ENCODE results near the gene ARHGEF17. TPM values are rescaled to one million over a fixed set of nuclear protein-coding genes. Genes with fewer than 3 reads are reported as not detected.
A peak's percentile ranks its signal among the peaks of the same experiment; 100 is the strongest.

ARHGEF17 gene
- total RNA-seq, 1 experiment from 2014 or later: 17.5 TPM

DNA sequence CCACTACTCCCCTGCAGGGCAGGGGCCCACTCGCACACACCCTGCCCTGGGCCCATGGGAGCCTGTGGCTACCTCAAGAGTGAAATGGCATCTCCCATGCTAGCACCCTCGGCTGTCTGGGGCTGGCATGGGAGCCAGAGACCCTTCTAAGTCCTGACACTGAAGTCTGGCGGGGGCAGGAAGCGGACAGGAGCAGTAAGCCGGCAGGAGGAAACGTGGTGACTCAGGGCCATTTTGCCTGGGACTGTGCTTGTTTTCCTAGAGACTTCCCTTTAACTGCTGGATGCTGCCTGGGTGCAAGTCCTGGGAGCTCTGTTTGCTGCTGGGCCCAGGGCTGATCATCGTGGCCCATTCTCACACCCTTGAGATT, 84.9 kb downstream of the ARHGEF17 start:
- no peak for DNase-seq (ENCODE audit: low read depth)

DNA sequence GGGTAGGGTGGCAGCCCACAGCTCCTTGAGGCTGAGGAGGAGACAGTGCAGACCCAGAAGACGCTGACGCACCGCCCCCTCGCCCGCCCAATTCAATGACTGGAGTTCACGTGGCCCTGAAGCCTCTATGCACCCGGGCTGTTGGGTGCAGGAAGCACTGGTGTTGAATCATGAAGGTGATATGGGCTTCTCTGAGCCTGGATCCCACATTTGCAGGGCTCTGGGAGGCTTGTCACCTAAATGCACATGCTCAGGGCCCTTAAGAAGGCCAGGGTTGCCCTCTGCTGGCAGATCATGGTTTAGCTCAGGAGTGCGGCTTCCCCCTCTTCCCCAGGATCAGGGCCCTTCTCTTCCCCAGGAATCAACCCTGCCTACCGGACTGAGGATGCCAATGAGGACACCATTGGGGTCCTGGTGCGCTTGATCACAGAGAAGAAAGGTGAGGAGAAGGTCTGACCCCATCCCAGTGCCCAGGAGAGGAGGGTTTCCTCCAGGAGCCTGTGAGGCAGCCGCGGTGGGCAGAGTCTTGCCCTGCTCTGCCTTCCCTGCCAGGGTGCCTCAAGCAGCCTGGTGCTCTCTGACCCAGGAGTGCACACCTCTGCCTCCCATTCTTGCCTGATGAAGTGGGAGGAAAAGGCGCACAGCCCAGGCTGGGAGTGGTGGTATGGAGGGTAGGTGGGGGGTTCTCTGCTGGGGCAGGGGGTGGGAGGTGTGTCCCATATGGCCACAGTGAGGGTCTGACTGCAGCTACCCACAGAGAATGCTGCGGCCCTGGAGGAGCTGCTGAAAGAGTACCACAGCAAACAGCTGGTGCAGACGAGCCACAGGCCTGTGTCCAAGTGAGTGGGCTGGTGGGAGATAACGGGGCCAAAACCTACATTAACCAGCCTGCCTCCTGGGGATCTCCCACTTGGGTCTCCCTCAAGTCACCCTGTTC, 85.7 kb downstream of the ARHGEF17 start:
- DNase-seq (ENCODE audit: low read depth): peak; percentile 73

DNA sequence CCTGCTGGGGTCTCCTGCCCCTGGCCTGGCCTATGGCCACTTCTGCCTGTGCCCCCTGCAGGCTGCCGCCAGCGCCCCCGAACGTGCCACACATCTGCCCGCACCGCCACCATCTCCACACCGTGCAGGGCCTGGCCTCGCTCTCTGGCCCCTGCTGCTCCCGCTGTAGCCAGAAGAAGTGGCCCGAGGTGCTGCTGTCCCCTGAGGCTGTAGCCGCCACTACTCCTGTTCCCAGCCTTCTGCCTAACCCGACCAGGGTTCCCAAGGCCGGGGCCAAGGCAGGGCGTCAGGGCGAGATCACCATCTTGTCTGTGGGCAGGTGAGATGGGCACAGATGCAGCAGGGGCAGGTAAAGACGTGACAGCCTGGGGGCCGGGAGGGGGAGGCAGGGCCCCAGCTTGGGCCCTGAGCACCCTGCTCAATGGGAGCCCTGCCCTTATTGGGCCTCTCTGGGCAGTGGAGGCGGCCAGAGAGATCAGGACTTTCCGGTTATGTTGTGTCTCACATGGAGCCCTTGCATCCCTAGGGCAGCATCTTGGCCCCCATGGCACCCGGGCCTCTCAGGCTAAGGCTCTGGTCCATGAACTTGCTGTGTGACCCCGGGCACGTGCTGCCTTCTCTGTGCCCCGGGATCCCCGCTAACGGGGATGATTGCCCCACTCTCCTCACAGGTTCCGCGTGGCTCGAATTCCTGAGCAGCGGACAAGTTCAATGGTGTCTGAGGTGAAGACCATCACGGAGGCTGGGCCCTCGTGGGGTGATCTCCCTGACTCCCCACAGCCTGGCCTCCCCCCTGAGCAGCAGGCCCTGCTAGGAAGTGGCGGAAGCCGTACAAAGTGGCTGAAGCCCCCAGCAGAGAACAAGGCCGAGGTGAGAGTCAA, 86.6 kb downstream of the ARHGEF17 start:
- no peak for DNase-seq (ENCODE audit: low read depth)

DNA sequence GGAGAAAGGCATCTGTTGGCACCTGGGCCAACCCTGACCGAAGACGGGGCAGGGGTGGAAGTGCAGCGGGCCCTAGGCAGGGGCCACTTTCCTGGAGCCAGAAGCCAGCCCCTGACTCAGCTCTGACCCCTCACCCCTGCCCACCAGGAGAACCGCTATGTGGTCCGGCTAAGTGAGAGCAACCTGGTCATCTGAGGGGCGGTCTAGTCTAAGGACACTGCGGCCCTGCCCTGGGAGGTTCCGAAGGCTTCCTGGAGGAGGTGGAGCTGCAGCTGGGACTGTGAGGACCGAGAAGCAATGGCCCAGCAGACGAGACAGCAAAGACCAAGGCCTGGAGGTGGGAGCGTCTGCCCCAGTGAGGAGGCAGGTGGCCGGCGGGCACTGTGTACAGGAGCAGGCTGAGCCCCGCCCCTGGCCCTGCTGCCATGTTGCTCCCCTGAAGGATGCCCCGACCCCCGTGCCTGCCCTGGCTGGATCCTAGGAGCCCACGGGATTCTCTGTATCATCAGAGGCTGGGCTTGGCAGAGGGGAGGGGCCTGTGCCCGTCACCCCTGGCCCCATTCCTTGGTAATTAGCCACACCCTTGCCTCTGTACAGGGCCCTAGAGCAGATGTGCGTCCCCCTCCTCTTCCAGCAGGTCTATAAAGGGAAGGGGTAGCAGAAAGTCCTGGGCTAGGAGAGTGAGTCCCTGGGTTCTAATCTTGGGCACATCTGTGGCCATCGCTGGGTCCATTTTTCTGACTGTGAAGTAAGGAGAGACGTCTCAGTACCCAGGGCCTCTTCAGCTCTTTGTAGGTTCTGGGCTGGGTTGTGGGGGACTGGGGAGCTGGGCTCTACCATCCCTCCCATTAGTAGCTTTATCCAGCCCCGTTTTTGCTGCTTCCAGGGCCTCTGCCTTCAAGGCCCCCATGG, 87.5 kb downstream of the ARHGEF17 start:
- no peak for DNase-seq (ENCODE audit: low read depth)

DNA sequence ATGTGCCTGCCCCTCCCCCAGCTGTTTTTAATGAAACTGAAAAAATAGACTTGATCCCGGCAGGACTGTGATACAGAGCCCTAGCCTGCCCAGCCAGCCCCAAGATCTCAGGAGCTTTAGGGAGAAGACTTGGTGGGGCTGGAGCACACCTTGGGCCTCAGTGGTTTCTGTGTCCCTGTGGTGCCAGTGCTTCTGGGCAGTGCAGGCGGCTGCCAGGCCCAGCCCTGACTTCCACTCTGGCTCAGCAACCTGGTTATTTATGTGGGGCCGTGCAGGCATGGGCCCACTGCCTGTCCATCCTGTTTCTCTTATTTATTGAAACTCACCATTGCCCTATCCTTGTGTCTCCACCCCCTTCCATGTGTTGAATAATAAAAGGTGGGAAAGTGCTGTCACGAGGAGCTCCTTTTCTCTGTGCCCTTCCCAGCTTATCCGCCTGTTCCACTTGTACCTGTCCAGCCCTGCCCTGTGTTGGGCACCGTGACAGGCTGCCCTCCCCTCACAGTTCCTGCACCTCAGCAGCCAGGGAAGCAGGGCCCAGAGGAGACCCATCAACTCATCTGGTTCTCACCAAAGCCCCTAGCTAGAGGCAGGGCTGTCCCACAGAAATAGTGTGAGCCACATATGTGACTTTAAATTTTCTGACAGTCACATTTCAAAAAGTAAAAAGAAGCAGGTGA, 88.3 kb downstream of the ARHGEF17 start:
- no peak for DNase-seq (ENCODE audit: low read depth)

DNA sequence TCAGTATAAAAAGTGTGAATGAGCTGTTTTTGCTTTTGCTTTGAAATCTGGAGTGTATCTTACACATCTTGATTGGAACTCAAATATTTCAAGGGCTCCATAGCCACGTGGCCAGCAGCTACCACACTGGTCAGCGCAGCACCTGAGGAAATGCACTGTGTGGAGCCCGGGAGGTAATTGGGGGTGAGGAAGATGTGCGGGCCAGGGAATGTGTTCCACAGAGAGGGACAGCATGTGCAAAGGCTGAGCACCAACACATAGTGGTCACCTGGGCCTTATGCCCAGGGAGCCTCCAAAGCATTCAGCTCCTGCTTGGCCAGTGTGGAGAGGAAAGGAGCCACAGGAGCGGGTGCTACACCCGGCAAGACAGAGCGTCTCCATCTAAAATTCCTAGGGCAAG, 88.9 kb downstream of the ARHGEF17 start:
- no peak for DNase-seq (ENCODE audit: low read depth)

DNA sequence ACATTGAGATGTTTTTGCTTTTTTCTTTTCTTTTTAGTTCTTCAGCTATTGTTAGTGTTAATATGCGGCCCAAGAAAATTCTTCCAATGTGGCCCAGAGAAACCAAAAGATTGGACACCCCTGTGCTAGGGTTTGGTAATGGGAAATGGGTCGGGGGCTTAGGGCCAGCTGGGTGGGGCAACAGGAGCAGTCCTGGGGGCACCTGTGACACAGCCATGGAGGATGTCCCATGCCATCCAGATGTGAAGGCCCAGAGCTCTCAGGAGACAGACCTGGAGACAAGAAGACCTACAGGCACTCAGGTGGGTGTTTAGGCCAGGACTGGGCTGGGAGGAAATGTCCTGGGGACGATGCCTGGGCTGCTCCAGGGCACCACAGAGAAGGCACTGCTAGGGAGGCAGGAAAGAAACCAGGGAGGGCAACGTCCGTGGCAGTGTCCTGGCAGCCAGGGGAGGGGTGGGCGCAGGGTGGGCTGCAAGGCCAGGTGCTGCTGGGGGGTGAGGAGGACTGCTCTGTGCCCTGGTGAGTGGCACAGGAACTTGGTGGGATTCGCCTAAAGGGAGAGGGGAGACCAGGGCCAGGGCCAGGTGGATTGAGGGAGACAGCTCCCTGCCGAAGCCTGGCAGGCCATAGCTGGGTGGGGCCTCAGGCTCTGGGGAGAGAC, 89.5 kb downstream of the ARHGEF17 start:
- DNase-seq (ENCODE audit: low read depth): no peak

DNA sequence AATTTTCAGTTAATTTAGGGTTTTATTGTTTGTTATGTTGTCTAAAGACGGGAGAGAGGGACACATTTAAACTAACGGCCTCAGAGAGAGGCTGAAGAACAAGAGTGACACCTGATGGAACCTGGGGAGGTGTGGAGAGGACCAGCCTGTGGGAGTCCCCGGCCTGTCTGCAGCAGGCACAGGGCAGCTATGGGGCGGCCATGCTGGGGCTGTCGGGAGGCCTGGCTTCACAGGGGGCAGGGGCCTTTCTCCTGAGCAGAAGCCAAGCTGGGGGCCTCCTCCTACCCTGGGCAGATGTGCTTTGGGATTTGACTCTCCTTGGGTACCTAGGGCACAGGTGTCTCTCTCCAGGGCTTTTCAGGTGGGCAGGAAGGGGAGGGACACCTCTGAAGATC, 90.1 kb downstream of the ARHGEF17 start:
- DNase-seq (ENCODE audit: low read depth): no peak

DNA sequence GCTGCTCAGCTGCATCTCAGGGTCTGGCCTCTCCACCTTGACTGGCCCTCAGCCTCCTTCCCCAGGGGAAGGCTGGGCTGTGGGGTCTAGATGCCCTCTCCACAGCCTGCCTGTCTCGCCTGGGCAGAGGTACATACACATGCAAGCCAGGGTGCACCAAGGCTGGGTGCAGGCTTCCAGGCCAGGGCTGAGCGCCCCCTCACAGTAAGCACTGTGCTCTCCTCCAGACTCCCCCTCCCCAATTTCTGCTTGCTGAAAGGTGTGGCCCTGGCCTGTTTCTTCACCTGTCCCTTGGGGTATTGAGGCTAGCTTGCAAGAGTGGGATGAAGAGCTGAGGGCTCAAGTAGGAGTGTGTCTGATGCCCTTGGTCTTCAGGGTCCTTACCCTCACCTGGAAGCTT, 90.6 kb downstream of the ARHGEF17 start:
- DNase-seq (ENCODE audit: low read depth): no peak

DNA sequence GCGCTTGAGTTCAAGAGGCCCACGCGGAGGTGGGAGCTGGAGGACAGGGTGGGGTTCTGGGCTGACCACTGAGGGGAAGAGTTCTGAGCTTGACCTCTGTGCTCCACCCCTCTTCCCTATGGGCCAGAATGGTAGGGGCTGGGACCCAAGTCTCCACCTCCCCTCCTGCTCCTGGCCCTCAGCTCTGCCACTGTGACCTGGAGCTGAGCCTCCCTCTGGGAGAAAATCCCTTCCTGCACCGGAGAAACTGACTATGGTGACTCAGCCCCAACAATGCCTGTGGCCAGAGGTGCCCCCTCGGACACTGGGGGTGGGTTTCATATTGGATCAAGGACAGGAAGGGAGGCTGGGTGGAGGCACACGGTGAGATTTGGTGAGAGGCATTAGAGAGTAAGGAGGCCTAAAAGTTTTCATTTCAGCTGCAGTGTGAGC, 91.1 kb downstream of the ARHGEF17 start:
- peak; percentile 51 for DNase-seq (ENCODE audit: low read depth)

DNA sequence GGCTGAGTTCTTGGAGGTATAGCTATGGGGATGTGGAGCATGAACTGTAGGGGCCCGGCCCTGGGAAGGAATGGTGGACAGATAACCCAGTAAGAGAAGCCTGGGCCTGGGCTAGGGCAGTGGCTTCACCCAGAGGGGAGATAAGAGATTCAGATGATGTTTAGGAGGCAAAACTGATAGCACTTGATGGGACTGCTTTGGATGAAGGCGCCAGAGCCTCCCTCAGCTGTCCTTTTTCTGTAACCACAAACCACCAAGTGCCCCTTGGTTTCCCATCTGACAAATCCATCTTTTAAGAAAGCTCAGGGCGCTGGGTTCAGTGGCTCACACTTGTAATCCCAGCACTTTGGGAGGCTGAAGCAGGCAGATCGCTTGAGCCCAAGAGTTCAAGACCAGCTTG, 91.6 kb downstream of the ARHGEF17 start:
- DNase-seq (ENCODE audit: low read depth): peak; percentile 41

DNA sequence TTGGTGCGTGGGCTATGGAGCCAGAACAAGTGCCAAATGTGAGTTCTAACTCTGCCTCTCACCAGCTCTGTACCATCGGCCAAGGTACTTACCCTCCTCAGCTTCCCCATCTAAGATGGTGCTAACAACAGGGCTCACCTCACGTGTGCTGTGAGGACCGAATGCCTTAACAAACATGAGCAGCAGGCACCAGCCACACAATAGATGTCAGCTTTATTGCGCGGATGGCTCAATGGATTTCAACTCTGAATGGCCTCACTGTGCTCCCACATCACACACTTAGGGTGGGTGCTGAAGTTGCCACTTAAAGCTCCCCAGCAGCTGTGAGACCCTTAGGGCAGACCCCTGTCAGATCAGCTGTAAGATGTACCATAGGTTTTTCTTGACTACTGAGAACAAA, 92.2 kb downstream of the ARHGEF17 start:
- DNase-seq (ENCODE audit: low read depth): no peak

DNA sequence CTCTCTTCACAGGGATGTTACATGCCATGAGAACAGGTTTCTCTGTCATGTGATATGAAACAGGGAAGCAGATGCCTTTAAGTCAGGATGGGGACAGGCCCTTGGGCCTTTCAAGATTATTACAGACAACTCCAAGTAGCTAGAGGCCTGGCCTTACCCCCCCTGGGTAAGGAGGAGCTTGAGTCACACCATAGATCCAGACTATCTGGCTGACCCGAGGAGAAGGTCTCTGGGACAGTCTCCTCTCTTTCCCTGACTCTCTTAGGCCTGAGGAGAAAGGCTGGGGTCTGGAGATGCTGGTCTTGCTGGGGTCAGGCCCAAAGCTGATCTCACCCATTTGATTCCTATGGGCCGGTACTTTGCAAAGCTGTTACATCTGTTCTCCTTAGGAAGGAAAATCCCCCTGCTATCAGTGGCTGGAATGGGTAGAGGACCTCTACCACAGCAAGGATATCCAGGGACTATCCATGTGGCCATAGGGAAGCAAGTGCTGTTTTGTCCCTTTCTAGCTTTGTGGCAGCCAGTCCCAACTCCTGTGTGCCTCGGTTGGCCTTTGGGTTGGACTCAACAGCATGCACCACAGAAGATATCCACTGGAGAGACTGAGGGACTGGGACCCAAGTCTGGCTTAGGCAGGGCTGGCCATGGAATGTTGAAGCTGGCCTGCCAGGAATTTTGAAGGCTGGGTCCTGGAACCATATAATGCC, 93.3 kb downstream of the ARHGEF17 start:
- DNase-seq (ENCODE audit: low read depth): peak; percentile 33

DNA sequence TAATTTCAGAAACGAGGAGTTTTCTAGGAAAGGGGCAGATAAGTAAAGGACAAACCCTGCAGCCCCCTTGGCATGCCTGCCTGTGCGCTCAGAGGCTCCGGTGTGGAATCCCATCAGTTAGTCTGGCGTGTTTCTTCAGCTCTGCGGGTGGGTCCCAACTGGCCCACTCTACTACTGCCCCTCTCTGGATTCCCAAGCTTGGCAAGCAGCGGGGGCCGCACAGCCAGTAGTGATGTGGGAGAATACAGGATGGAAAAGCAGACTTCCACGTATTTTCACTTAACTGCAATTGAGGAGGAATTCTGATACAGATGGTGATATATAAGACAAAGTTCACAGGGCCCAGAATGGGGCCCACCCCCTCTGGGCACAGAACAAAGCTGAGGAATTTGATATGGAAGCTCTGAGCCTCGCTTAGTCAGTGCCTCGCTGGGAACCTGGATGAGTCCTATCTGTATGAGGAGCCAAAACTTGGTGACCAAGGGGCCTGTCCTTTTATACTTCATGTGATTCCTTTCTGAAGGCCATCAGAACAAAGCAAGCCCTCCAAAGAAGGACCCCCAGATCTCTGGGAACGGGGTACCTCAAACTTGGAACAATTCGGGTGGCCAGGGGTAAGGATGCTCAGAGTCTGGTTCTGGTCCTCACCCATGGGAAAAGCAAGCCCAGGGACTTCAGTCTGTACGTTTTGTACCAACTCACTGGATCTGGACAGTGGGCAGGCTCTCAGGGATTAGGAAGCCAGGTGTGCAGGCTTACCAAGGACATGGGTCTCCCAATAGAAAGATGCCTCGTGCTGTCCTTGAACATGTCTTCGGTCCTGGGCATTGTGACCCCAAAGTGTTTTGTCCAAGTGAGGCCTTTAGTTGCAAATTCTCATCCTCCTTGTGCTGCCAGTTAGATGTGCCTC, 94.1 kb downstream of the ARHGEF17 start:
- no peak for DNase-seq (ENCODE audit: low read depth)

DNA sequence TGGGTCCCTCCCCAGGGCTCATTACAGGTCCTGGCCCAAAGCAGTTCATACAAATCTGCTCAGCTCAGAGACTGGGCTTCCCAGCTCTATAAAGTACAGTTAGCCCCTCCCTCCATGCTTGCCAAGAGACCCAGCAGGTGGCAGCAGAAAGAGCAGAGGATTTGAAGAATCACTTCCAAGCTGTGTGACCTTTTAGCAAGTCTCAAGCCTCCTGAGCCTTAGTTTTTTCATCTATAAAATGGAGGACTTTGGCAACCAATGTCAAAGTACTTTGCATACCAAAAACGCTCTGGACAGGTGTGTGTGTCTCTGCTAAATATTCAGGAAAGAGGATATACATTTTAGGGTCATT, 94.7 kb downstream of the ARHGEF17 start:
- peak; percentile 38 for DNase-seq (ENCODE audit: low read depth)

DNA sequence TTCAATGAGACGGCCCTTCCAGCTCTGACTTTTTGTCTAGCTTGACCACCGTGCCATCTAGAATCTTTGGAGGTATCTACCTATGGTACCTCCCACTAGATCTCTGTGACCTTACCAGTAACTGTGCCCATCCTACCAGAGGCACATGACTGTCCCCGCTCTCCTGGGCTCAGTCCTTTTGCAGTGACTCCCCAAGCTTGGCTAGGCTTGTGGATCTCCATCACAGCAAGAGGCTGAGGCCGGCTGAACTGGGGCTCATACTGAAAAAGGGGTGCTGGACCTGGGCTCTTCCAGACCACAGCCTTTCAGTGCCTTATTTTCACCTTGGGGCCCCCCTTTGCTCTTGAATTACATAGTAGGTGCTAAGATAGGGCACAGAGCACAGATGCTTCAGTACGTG, 95.5 kb downstream of the ARHGEF17 start:
- no peak for DNase-seq (ENCODE audit: low read depth)

DNA sequence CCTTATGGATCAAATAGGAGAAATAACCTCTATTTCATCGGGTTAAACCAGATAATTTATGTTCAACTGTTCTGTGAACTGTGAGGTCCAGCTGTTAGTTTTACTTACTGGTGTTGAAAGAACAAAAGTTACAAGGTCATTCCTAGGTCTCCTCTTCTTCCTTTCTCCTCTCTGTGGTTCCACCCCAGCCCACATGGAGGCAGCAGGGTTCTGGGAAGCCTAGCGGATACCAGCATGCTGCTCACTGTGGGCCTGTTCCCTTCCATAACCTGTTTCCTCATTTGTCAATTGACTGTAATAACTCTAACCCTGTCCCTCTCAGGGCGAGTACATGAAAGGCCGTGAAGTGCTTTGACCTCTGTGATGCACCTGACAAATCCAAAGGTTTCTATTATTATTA, 96.0 kb downstream of the ARHGEF17 start:
- peak; percentile 49 for DNase-seq (ENCODE audit: low read depth)

DNA sequence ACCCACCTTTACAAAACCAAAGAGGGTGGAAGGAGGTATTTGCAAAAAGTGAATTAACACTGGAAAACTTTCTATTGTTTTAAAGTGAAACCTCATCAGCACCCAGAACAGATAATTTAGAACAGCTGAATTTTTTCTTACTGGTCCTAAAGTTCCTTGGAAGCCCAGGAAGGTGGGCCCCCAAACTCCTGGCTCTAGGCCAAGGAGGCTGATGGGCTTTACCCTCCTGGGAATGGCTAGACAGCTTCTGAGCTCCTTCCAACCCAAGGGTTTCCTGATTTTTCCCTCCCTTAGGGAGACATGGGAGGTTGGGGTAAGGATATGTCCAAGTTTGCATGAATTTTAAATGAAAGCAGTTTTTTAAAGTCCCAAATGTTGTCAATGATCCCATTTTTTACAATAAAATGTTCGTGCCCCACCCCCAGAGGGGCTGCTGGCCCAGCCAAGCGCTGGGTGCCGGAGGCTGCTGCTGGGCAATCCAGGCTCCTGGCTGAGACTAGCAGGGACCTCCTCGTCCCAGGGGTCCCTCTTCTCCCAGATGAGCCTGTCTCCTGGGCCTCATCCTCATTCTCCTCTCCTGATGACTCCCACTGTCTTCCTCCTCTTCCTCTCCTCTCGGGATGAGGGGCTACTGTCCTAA, 96.5 kb downstream of the ARHGEF17 start:
- no peak for DNase-seq (ENCODE audit: low read depth)
